HEK293T (cell line): Measurements from ENCODE around the gene KLF2.

Source experiments
- ARNT ChIP-seq: fragments of 450-650 bp; IDR thresholded peaks from 2 replicates; pipeline ENCODE4 v1.6.1; 2017; ENCODE audit warnings: mild to moderate bottlenecking
- BHLHE40 ChIP-seq: fragments of 450-650 bp; IDR thresholded peaks from 2 replicates; pipeline ENCODE4 v1.6.1; 2016; ENCODE audit warnings: mild to moderate bottlenecking, moderate library complexity, borderline replicate concordance
- CTBP1 ChIP-seq: fragments of 450-650 bp; IDR thresholded peaks from 2 replicates; pipeline ENCODE4 v1.6.1; 2016; ENCODE audit warnings: borderline replicate concordance
- FOXM1 ChIP-seq: fragments of 450-650 bp; IDR thresholded peaks from 2 replicates; pipeline ENCODE4 v1.6.1; 2017; ENCODE audit warnings: mild to moderate bottlenecking, borderline replicate concordance
- HDGF ChIP-seq: fragments of 450-650 bp; IDR thresholded peaks from 2 replicates; pipeline ENCODE4 v1.6.1; 2017; ENCODE audit warnings: antibody characterized with exemption, borderline replicate concordance
- NFRKB ChIP-seq: fragments of 450-650 bp; IDR thresholded peaks from 2 replicates; pipeline ENCODE4 v1.6.1; 2016; ENCODE audit warnings: mild to moderate bottlenecking, moderate library complexity
- SP1 ChIP-seq: fragments of 450-650 bp; IDR thresholded peaks from 2 replicates; pipeline ENCODE4 v1.6.1; 2017

DNA sequence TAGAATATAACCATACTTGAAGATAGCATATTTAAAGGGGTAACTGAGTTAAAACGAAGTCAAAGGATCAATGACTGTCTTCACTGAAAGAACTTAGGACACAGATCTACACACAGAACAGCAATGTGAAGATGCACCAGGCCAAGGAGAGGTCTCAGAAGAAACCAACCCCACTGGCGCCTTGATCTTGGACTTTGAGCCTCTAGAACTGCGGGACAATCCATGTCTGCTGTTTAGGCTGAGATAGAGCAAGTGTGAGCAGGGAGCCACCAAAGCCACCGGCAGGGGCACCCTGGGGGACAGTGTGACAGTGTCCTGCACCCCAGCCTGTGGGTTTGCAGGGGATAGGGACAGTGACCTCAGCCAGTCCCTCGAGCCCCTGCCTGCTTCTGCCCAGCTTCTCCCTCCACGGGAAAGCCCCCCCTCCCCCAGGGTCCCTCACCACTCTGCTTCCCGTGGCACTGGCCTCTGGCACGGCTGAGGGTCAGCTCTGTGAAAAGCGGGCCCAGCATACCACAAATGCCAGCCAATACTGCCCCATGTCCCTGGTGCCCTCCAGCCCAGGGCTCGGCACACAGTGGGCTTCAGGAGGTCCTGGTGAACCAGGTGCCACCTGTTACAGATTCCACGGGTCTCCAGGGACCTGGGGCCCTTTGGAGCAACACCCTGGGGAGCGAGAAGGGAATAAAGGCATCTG, 40.8 kb downstream of the KLF2 start:
- TF ChIP-seq FOXM1, result no peak
- no peak for TF ChIP-seq NFRKB
- TF ChIP-seq BHLHE40, result no peak
- TF ChIP-seq HDGF, result no peak
- TF ChIP-seq SP1, result no peak
- no peak for TF ChIP-seq ARNT
- TF ChIP-seq CTBP1, result no peak
